Osteoblast (primary cell): ENCODE data around the gene ZNF165. TPM values are rescaled to one million over a fixed set of nuclear protein-coding genes. Genes with fewer than 3 reads are reported as not detected.

Source experiments
- DNase-seq: peaks from one replicate; pipeline ENCODE4 v3.0.0; 2011; ENCODE audit warnings: low spot score, mixed read lengths; ENCODE audit not compliant: insufficient read length; ENCODE audit errors: missing footprints
- H2AFZ ChIP-seq: 2 replicates; pipeline ENCODE4 v1.6.0; 2011; ENCODE audit warnings: mild to moderate bottlenecking, low read length
- H3K27ac ChIP-seq: 2 replicates; pipeline ENCODE4 v1.5.1; 2011; ENCODE audit warnings: mild to moderate bottlenecking, low read depth, low read length, moderate library complexity
- H3K27me3 ChIP-seq: 2 replicates; pipeline ENCODE4 v1.6.0; 2012; ENCODE audit warnings: mild to moderate bottlenecking, control low read depth, inconsistent platforms, low read length, moderate library complexity; ENCODE audit not compliant: insufficient read depth
- H3K36me3 ChIP-seq: 2 replicates; pipeline ENCODE4 v1.5.1; 2011; ENCODE audit warnings: mild to moderate bottlenecking, low read length, control low read depth, moderate library complexity; ENCODE audit not compliant: insufficient read depth
- H3K4me1 ChIP-seq: 2 replicates; pipeline ENCODE4 v1.5.1; 2011; ENCODE audit warnings: mild to moderate bottlenecking, low read length, control low read depth, moderate library complexity; ENCODE audit not compliant: insufficient read depth
- H3K4me2 ChIP-seq: 2 replicates; pipeline ENCODE4 v1.6.0; 2011; ENCODE audit warnings: mild to moderate bottlenecking, low read length; ENCODE audit not compliant: insufficient read depth
- H3K4me3 ChIP-seq: fragments of 200-600 bp; sonication (generic); 3 replicates; pipeline ENCODE4 v1.5.1; 2012; ENCODE audit warnings: mild to moderate bottlenecking, low read length, inconsistent platforms; ENCODE audit not compliant: insufficient read depth
- H3K79me2 ChIP-seq: 2 replicates; pipeline ENCODE4 v1.6.0; 2012; ENCODE audit warnings: mild to moderate bottlenecking, low read length, control low read depth, inconsistent platforms; ENCODE audit not compliant: insufficient read depth
- H3K9me3 ChIP-seq: 2 replicates; pipeline ENCODE4 v1.5.1; 2011; ENCODE audit warnings: low read depth, low read length, control low read depth
- H4K20me1 ChIP-seq: 2 replicates; pipeline ENCODE4 v1.6.0; 2012; ENCODE audit warnings: mild to moderate bottlenecking, low read length, control low read depth; ENCODE audit not compliant: insufficient read depth
- total RNA-seq: library from RNA; depleted of rRNA; stranded (reverse); fragments of >200 nt; gene quantifications from 2 replicates; pipeline ENCODE4 v1.2.3, GENCODE V29; 2012
- TF ChIP-seq, protein P1 (sequence below): IDR thresholded peaks from 2 replicates; pipeline ENCODE4 v1.5.1; 2011; ENCODE audit warnings: mild to moderate bottlenecking, low read depth, low read length, moderate library complexity; ENCODE audit errors: extremely low read depth

The ZNF165 gene
- total RNA-seq, 1 donor = 0.36 TPM

DNA sequence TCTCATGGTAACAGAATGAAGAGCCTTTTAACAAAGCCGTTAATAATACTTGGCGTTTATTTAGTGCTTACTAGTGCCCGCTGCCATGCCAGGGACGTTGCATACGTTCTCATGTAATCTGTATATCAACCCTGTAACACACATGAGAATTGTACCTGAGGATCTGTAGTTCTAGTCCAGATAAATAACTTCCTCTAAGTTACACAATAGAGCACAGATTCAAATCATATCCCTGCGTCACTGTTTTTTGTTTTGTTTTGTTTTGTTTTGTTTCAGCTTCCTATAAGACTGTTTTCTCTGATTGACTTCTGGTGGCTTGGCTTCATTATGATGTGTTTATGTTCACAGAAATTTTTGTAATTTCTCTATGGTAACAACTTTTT, 44.6 kb downstream of the ZNF165 start:
- peaks cover 60% of the 10 kb centered on the region for H3K79me2 ChIP-seq
- peak overlapping the region; percentile 83 for H3K4me2 ChIP-seq
- peaks cover 12% of the 10 kb centered on the region for H3K36me3 ChIP-seq
- peak overlapping the region; percentile 84 for H3K4me3 ChIP-seq
- DNase-seq = no peak
- TF ChIP-seq, protein P1, sequence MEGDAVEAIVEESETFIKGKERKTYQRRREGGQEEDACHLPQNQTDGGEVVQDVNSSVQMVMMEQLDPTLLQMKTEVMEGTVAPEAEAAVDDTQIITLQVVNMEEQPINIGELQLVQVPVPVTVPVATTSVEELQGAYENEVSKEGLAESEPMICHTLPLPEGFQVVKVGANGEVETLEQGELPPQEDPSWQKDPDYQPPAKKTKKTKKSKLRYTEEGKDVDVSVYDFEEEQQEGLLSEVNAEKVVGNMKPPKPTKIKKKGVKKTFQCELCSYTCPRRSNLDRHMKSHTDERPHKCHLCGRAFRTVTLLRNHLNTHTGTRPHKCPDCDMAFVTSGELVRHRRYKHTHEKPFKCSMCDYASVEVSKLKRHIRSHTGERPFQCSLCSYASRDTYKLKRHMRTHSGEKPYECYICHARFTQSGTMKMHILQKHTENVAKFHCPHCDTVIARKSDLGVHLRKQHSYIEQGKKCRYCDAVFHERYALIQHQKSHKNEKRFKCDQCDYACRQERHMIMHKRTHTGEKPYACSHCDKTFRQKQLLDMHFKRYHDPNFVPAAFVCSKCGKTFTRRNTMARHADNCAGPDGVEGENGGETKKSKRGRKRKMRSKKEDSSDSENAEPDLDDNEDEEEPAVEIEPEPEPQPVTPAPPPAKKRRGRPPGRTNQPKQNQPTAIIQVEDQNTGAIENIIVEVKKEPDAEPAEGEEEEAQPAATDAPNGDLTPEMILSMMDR = no peak
- H3K9me3 ChIP-seq = no peaks in the 10 kb centered on the region
- no peaks in the 10 kb centered on the region for H3K27me3 ChIP-seq
- H2AFZ ChIP-seq = peak overlapping the region; percentile 98
- peaks cover 3% of the 10 kb centered on the region for H4K20me1 ChIP-seq
- peaks cover 4% of the 10 kb centered on the region for H3K4me1 ChIP-seq
- peak overlapping the region; percentile 50 for H3K27ac ChIP-seq

DNA sequence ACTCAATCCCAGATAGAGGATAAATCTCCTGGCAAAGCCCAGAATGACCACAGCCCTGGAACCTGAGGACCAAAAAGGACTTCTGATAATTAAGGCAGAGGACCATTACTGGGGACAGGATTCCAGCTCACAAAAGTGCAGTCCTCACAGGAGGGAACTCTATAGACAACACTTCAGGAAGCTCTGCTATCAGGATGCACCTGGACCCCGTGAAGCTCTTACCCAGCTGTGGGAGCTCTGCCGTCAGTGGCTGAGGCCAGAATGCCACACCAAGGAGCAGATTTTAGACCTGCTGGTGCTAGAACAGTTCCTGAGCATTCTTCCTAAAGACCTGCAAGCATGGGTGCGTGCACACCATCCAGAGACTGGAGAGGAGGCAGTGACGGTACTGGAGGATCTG, 45.0 kb downstream of the ZNF165 start:
- Histone ChIP-seq H3K4me2 (peak overlapping the region; percentile 83), H3K27me3 (no peaks in the 10 kb centered on the region), H4K20me1 (peaks cover 3% of the 10 kb centered on the region), H3K4me3 (no peak overlapping the region), H3K4me1 (peaks cover 4% of the 10 kb centered on the region), H3K79me2 (peaks cover 65% of the 10 kb centered on the region), H3K9me3 (no peaks in the 10 kb centered on the region), H3K27ac (no peak overlapping the region), H2AFZ (no peak overlapping the region), H3K36me3 (peaks cover 11% of the 10 kb centered on the region)
- TF ChIP-seq, protein P1 = no peak
- DNase-seq = no peak

DNA sequence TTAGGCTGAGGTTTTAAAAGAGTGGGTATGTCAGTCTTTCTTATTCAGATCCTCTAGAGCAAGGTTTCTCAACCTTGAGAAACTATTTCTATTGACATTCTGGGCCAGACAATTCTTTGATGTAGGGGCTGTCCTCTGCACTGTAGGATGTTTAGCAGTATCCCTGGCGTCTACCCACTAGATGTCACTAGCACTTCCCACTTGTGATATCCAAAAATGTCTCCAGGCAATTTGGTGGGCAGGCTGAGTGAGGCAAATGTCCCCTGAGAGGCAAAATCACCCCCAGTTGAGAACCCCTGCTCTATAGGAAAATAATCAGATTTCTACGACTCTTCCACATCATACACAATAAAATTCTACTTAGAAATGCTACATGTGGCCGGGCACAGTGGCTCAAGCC, 53.6 kb downstream of the ZNF165 start:
- Histone ChIP-seq H3K4me2 (no peak overlapping the region), H3K4me3 (no peak overlapping the region), H3K36me3 (peaks cover 5% of the 10 kb centered on the region), H3K9me3 (no peaks in the 10 kb centered on the region), H3K27ac (no peak overlapping the region), H2AFZ (no peak overlapping the region), H3K79me2 (peaks cover 85% of the 10 kb centered on the region), H4K20me1 (no peaks in the 10 kb centered on the region), H3K4me1 (peaks cover 20% of the 10 kb centered on the region), H3K27me3 (no peaks in the 10 kb centered on the region)
- DNase-seq = peak; percentile 32
- TF ChIP-seq, protein P1 = peak; percentile 58

DNA sequence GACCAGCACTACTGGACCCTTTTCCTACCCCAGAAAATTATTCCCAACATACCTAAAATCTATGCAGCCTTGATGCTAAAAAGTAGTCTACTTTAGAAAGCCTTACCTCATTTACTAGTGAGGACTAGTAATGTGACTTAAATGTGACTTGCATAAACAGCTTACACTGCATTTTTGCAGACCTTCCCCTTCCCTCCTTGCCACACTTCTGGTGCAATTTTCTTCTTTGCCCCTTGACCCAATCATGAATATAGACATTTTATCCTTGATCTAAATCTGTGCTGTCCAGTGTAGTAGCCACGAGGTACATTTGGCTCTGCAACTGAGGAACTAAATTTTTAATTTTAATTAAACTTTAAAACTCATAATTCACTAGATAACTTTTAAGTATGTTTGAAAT, 54.3 kb downstream of the ZNF165 start:
- Histone ChIP-seq H3K4me3 (no peak overlapping the region), H3K27me3 (no peaks in the 10 kb centered on the region), H3K9me3 (no peaks in the 10 kb centered on the region), H4K20me1 (no peaks in the 10 kb centered on the region), H2AFZ (no peak overlapping the region), H3K4me1 (peaks cover 20% of the 10 kb centered on the region), H3K79me2 (peaks cover 78% of the 10 kb centered on the region), H3K27ac (no peak overlapping the region), H3K36me3 (peaks cover 5% of the 10 kb centered on the region), H3K4me2 (no peak overlapping the region)
- TF ChIP-seq, protein P1 = no peak
- DNase-seq = no peak
